Fibroblast of the conjunctiva (primary cell): Measurements from ENCODE around the gene ENGASE.

Source experiments
- DNase-seq: peaks from one replicate; pipeline ENCODE4 v3.0.0-alpha.2; 2010; ENCODE audit warnings: low read depth

The ENGASE gene

DNA sequence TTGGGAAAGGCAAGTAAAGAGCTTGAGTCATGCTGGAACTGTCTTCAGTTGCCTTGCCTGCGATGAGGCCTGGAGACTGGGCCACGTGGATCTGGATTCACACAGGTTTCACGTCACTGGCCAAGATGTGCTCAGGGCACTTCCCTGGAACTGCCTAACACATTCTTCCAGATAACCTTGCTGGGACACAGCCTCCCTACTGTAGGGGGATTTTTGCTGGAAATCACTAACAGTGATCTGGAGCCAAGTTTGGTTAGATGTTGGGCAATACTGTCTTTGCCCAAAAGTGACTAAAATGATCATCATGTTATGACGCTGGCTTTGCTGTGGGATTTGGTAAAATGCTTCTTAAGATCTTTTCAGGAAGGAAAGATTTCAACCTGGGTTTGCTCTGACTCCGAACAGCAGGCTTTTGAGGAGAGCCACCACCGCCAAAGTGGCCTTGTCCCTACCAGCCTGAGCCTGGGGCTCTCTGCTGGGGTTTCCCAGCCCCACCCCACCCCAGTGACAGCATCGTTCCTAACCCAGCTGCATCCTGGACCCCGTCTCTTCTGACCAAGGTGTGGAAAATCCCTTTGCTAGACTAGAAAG, 36.0 kb upstream of the ENGASE start:
- peak; percentile 72 for DNase-seq

DNA sequence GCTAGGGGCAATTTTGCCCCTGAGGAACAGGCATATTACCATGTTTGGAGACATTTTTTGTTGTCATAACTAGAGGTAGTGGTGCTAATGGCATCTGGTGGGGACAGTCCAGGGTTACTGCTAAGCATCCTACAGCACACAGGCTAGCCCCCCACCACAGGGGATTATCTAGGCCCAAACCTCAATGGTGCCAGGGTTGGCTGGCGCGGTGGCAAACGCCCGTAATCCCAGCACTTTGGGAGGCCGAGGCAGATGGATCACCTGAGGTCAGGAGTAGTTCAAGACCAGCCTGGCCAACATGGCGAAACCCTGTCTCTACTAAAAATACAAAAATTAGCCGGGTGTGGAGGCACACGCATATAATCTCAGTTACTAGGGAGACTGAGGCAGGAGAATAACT, 35.5 kb upstream of the ENGASE start:
- DNase-seq = no peak

GRCh38 chr17:79039886-79040285, 34.7 kb upstream of the ENGASE start:
- DNase-seq = no peak

GRCh38 chr17:79041041-79041570, 33.5 kb upstream of the ENGASE start:
- DNase-seq = no peak

DNA sequence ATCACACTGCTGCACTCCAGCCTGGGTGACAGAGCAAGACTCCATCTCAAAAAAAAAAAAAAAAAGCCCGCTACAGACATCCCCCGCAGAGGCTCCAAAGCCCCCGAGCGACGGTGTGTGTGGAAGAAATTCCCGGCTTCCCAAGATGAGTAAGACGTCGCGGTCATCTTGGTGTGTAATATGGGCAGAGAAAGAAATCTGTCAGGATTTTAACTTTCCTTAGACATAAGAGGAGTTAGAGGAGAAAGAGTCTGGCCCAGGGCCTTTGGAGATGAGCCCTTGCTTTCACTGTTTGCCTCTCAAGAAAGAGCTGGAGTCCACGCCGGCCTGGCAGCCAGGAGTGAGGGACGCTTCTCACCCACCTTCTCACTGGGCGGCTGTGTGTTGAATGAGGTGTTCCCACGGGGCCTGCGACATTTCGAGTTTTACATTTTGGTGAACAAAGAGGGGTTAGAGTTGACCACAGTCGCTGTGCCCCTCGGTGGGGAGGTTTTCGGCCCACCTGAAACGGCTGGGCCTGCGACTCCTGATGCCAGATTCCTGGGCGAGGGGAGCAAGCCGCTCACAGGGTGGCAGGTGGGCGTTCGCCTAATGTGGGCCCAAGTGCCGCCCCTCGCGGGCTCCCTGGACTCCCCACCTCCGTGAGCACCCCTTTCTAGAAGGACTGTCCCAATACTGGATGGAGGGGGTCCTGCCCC, 32.8 kb upstream of the ENGASE start:
- DNase-seq = no peak

DNA sequence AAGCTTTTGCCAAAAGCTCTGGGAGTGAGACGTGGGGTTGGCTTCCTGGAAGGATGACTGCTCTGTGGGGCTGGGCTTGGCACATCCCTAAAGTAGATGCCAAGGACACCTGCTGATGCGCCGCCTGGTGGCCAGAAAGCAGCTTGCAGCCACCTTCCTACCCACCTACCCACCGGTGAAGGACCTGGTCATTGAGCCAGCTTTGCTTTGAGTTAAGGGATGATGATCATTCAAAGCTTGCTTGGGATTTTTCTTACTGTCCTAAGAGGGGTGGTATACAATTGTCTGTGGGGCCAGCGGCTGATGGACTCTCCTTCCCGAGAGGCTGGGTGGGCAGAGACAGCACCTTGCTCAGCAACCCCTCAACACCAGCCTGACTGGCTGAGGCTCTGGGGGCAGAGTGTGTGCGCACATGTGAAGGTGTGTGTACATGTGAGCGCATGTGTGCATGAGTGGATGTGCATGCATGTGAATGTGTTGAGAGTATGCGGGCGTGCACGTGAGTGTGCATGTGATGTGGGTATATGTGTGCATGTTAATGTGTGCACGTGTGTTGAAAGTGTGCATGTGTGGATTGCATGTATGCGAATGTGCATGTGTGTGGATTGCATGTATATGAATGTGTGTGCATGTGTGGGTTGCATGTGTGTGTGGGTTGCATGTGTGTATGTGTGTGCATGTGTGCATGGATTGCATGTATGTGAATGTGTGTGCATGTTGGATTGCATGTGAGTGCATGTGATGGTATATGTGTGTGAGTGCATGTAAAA, 32.0 kb upstream of the ENGASE start:
- DNase-seq = peak; percentile 31

DNA sequence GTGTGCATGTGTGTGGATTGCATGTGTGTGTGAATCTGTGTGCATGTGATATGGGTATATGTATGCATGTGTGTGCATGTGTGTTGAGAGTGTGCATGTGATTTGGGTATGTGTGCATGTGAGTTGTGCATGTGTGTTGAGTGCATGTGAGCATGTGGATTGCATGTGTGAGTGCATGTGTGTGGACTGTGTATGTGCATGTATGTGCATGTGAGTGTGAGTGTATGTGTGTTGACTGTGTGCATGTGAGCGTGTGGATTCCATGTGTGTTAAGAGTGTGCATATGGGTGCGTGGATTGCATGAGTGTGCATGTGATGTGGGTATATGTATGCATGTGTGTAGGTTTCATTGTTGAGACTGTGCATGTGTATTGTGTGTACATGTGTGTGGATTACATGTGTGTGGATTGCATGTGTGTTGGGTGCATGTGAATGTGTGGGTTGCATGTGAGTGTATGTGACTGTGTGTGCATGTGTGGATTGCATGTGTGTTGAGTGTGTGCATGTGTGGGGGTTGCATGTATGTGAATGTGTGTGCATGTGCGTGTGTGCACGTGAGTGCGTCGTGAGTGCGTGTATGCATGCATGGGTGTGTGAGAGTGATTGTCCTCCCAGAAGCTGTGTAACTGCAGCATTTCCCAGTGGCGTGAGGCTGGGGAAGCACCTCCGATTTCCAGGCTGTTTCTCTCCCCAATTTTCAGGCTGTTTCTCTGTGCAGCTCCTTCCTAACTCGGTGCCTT, 31.3 kb upstream of the ENGASE start:
- no peak for DNase-seq

GRCh38 chr17:79043931-79044320, 30.7 kb upstream of the ENGASE start:
- no peak for DNase-seq

- no peak for DNase-seq
Measured at GRCh38 chr17:79044462-79044861, 30.2 kb upstream of the ENGASE start.

- DNase-seq = no peak
Measured at GRCh38 chr17:79045001-79045729, 29.5 kb upstream of the ENGASE start.

DNA sequence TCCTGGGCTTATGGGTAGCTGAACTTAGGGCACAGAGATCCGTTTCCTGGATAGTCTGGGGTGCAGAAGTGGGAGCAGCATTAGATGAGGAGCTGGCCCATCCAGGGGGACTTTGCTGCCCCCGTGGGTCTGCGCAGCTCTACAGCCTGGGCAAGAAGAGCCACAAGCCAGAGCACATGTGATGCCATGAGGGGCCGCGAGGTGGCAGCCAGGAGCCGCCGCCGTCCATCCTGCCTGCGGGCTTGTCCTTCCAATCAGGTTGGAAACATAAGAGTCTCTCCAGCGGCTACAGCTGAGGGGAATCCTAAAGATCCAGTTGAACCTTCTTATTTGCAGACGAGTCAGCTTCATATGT, 28.8 kb upstream of the ENGASE start:
- peak; percentile 55 for DNase-seq

- no peak for DNase-seq
Measured at GRCh38 chr17:79046197-79046915, 28.3 kb upstream of the ENGASE start.

DNA sequence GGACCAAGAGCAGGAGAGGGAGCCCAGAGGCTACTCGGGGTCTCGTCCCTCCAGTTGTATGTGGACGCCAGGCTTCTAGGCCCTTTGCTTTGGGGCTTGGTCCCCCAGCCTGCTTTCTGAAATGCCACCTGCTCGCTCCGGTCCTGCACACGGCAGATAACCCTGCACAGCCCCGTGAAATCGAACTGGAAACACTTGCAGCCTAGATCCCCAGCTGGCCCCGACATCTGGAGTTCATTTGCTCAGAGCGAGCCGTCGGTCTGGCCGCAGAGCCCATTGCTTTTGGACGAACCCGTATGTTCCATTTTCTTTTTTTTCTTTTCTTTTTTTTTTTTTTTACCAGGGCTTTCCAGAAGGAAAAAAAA, 27.7 kb upstream of the ENGASE start:
- DNase-seq = peak; percentile 59

- no peak for DNase-seq
Measured at GRCh38 chr17:79047291-79047920, 27.2 kb upstream of the ENGASE start.

DNA sequence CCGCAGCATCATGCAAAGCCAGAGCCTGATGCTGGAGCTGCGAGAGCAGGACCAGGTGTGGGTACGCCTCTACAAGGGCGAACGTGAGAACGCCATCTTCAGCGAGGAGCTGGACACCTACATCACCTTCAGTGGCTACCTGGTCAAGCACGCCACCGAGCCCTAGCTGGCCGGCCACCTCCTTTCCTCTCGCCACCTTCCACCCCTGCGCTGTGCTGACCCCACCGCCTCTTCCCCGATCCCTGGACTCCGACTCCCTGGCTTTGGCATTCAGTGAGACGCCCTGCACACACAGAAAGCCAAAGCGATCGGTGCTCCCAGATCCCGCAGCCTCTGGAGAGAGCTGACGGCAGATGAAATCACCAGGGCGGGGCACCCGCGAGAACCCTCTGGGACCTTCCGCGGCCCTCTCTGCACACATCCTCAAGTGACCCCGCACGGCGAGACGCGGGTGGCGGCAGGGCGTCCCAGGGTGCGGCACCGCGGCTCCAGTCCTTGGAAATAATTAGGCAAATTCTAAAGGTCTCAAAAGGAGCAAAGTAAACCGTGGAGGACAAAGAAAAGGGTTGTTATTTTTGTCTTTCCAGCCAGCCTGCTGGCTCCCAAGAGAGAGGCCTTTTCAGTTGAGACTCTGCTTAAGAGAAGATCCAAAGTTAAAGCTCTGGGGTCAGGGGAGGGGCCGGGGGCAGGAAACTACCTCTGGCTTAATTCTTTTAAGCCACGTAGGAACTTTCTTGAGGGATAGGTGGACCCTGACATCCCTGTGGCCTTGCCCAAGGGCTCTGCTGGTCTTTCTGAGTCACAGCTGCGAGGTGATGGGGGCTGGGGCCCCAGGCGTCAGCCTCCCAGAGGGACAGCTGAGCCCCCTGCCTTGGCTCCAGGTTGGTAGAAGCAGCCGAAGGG, 26.4 kb upstream of the ENGASE start:
- no peak for DNase-seq

DNA sequence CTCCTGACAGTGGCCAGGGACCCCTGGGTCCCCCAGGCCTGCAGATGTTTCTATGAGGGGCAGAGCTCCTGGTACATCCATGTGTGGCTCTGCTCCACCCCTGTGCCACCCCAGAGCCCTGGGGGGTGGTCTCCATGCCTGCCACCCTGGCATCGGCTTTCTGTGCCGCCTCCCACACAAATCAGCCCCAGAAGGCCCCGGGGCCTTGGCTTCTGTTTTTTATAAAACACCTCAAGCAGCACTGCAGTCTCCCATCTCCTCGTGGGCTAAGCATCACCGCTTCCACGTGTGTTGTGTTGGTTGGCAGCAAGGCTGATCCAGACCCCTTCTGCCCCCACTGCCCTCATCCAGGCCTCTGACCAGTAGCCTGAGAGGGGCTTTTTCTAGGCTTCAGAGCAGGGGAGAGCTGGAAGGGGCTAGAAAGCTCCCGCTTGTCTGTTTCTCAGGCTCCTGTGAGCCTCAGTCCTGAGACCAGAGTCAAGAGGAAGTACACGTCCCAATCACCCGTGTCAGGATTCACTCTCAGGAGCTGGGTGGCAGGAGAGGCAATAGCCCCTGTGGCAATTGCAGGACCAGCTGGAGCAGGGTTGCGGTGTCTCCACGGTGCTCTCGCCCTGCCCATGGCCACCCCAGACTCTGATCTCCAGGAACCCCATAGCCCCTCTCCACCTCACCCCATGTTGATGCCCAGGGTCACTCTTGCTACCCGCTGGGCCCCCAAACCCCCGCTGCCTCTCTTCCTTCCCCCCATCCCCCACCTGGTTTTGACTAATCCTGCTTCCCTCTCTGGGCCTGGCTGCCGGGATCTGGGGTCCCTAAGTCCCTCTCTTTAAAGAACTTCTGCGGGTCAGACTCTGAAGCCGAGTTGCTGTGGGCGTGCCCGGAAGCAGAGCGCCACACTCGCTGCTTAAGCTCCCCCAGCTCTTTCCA, 25.5 kb upstream of the ENGASE start:
- DNase-seq = no peak

- no peak for DNase-seq
Measured at GRCh38 chr17:79049821-79050220, 24.8 kb upstream of the ENGASE start.

DNA sequence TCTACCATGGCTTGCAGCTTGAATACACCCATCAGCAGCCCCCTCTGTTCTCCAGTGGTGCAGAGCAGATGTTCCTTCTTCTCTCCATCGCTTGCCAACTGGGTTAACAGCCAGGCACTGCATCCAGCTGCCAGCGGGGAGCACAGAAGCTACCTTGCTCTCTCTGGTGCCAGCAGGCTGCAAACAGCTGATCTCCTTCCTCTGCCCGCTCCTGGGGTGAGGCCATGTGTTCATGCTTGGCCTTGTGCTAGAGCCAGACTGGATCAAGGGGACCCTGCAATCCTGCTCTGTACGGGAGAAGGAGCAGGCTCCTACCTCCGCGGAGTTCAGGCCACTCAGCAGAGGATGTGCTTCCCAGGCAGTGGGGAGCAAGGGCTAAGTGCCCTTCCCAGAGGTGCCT, 24.1 kb upstream of the ENGASE start:
- no peak for DNase-seq

DNA sequence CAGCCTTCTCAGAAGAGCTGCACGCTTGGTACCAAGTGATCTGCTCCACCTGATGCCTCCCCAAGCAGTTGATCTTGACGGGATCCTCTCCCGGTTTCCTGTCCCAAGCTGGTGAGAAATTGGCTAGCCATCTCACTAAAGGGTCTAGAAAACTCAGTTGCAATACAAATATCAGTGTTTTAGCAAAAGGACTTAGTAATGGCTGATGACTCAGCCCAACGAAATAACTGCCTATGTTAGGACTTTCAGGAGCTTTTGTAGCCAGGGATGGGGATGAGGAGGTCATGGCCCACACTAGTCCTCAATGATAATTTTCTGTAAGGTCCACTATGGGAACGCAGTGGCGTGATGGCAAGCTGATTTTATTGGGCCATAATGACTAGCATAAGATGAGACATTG, 23.3 kb upstream of the ENGASE start:
- no peak for DNase-seq
